Chondrocyte (in vitro differentiated cells): ENCODE measurements around the gene DNASE1L2. TPM values are rescaled to one million over a fixed set of nuclear protein-coding genes. Genes with fewer than 3 reads are reported as not detected.

ENCODE experiments used
- DNase-seq: peaks from one replicate; pipeline ENCODE4 v3.0.0; 2021; ENCODE audit warnings: mixed read lengths, low spot score
- H3K27ac Mint-ChIP-seq: one replicate; pipeline ENCODE4 v1.8.0; 2021; ENCODE audit warnings: mild to moderate bottlenecking, moderate library complexity, mixed read lengths; ENCODE audit not compliant: unreplicated experiment
- H3K27me3 Mint-ChIP-seq: 2 replicates; pipeline ENCODE4 v1.8.0; 2021; ENCODE audit warnings: low read depth, mixed read lengths
- H3K36me3 Mint-ChIP-seq: 2 replicates; pipeline ENCODE4 v1.8.0; 2021; ENCODE audit warnings: low read depth, mixed read lengths
- H3K4me1 Mint-ChIP-seq: 2 replicates; pipeline ENCODE4 v1.8.0; 2021; ENCODE audit warnings: low read depth, mild to moderate bottlenecking, mixed read lengths
- H3K4me3 Mint-ChIP-seq: one replicate; pipeline ENCODE4 v1.8.0; 2021; ENCODE audit warnings: mild to moderate bottlenecking, moderate library complexity, mixed read lengths; ENCODE audit not compliant: unreplicated experiment
- H3K9me3 Mint-ChIP-seq: 2 replicates; pipeline ENCODE4 v1.8.0; 2021; ENCODE audit warnings: low read depth, mixed read lengths
- CTCF ChIP-seq: fragments of 200-600 bp; sonication (generic); IDR thresholded peaks from 2 replicates; pipeline ENCODE4 v1.5.0; 2021; ENCODE audit warnings: antibody characterized with exemption, mild to moderate bottlenecking, moderate library complexity
- total RNA-seq: library from RNA; stranded (reverse); gene quantifications from 3 replicates; pipeline ENCODE4 v1.2.1, GENCODE V29; 2021

DNASE1L2 gene
- total RNA-seq, 1 donor from 2014 or later = 0.97 TPM

- Mint-ChIP-seq H3K4me1 (peaks cover 17% of the 10 kb centered on the region), H3K27me3 (no peaks in the 10 kb centered on the region), H3K9me3 (no peaks in the 10 kb centered on the region), H3K36me3 (peaks cover 11% of the 10 kb centered on the region), H3K4me3 (no peak overlapping the region), H3K27ac (no peak overlapping the region)
- no peak for DNase-seq
- TF ChIP-seq CTCF = no peak
These were observed 7.2 kb upstream of the DNASE1L2 start for GRCh38 chr16:2229091-2229490.

- no peak for DNase-seq
- Mint-ChIP-seq H3K27ac (no peak overlapping the region), H3K27me3 (no peaks in the 10 kb centered on the region), H3K9me3 (no peaks in the 10 kb centered on the region), H3K4me3 (no peak overlapping the region), H3K4me1 (peaks cover 11% of the 10 kb centered on the region), H3K36me3 (peaks cover 11% of the 10 kb centered on the region)
- TF ChIP-seq CTCF = no peak
These were observed 6.5 kb upstream of the DNASE1L2 start for GRCh38 chr16:2229632-2230250.

- no peak for DNase-seq
- Mint-ChIP-seq H3K27ac (no peak overlapping the region), H3K4me1 (peaks cover 7% of the 10 kb centered on the region), H3K27me3 (no peaks in the 10 kb centered on the region), H3K4me3 (no peak overlapping the region), H3K9me3 (no peaks in the 10 kb centered on the region), H3K36me3 (peaks cover 13% of the 10 kb centered on the region)
- TF ChIP-seq CTCF = no peak
These were observed 5.9 kb upstream of the DNASE1L2 start for GRCh38 chr16:2230376-2230775.

- no peaks in the 10 kb centered on the region for H3K9me3 Mint-ChIP-seq
- DNase-seq = no peak
- TF ChIP-seq CTCF = no peak
- H3K27me3 Mint-ChIP-seq = no peaks in the 10 kb centered on the region
- H3K36me3 Mint-ChIP-seq = peaks cover 13% of the 10 kb centered on the region
- H3K27ac Mint-ChIP-seq = no peak overlapping the region
- H3K4me1 Mint-ChIP-seq = peaks cover 2% of the 10 kb centered on the region
- no peak overlapping the region for H3K4me3 Mint-ChIP-seq
These were observed 5.0 kb upstream of the DNASE1L2 start for GRCh38 chr16:2231016-2231931.

GRCh38 chr16:2232094-2232990 is 3.9 kb upstream of the DNASE1L2 start:
- no peaks in the 10 kb centered on the region for H3K4me1 Mint-ChIP-seq
- H3K27me3 Mint-ChIP-seq = no peaks in the 10 kb centered on the region
- no peak for TF ChIP-seq CTCF
- H3K9me3 Mint-ChIP-seq = no peaks in the 10 kb centered on the region
- H3K4me3 Mint-ChIP-seq = no peak overlapping the region
- peaks cover 13% of the 10 kb centered on the region for H3K36me3 Mint-ChIP-seq
- no peak for DNase-seq
- H3K27ac Mint-ChIP-seq = no peak overlapping the region
